ENCODE results near the gene GORAB.

The GORAB gene

GRCh38 chr1:170503665-170504064 is 28.3 kb upstream of the GORAB start:
- no peak for DNase-seq (ENCODE audit: low read depth)
- TF ChIP-seq CTCF (IDR thresholded peaks at IDR 0.05; ENCODE audit: low read depth, low read length, missing control alignments) = no peak
- H3K4me3 ChIP-seq (ENCODE audit: low read depth, low read length) = no peak overlapping the region

- TF ChIP-seq CTCF (IDR thresholded peaks at IDR 0.05; ENCODE audit: low read depth, low read length, missing control alignments) = no peak
- no peak overlapping the region for H3K4me3 ChIP-seq (ENCODE audit: low read depth, low read length)
- no peak for DNase-seq (ENCODE audit: low read depth)
These were observed 21.8 kb upstream of the GORAB start for GRCh38 chr1:170510163-170510562.

- no peak for DNase-seq (ENCODE audit: low read depth)
- no peak for TF ChIP-seq CTCF (IDR thresholded peaks at IDR 0.05; ENCODE audit: low read depth, low read length, missing control alignments)
- no peak overlapping the region for H3K4me3 ChIP-seq (ENCODE audit: low read depth, low read length)
These were observed 20.9 kb upstream of the GORAB start for GRCh38 chr1:170511038-170511437.

GRCh38 chr1:170513138-170513537 is 18.8 kb upstream of the GORAB start:
- TF ChIP-seq CTCF (IDR thresholded peaks at IDR 0.05; ENCODE audit: low read depth, low read length, missing control alignments) = no peak
- no peak for DNase-seq (ENCODE audit: low read depth)
- no peak overlapping the region for H3K4me3 ChIP-seq (ENCODE audit: low read depth, low read length)

GRCh38 chr1:170518185-170518834 is 13.7 kb upstream of the GORAB start:
- TF ChIP-seq CTCF (IDR thresholded peaks at IDR 0.05; ENCODE audit: low read depth, low read length, missing control alignments) = no peak
- no peak overlapping the region for H3K4me3 ChIP-seq (ENCODE audit: low read depth, low read length)
- DNase-seq (ENCODE audit: low read depth) = no peak

- DNase-seq (ENCODE audit: low read depth) = no peak
- TF ChIP-seq CTCF (IDR thresholded peaks at IDR 0.05; ENCODE audit: low read depth, low read length, missing control alignments) = no peak
- H3K4me3 ChIP-seq (ENCODE audit: low read depth, low read length) = no peak overlapping the region
These were observed 13.0 kb upstream of the GORAB start for GRCh38 chr1:170518965-170519364.

GRCh38 chr1:170520601-170521000 is 11.4 kb upstream of the GORAB start:
- no peak overlapping the region for H3K4me3 ChIP-seq (ENCODE audit: low read depth, low read length)
- DNase-seq (ENCODE audit: low read depth) = no peak
- no peak for TF ChIP-seq CTCF (IDR thresholded peaks at IDR 0.05; ENCODE audit: low read depth, low read length, missing control alignments)

All from GM12864 (cell line).